HepG2 (cell line): Measurements from ENCODE around the gene NABP2. TPM values are rescaled to one million over a fixed set of nuclear protein-coding genes. Genes with fewer than 3 reads are reported as not detected.

Experiments
- AHR ChIP-seq: IDR thresholded peaks from 2 replicates; pipeline ENCODE4 v1.6.1; 2018; ENCODE audit warnings: missing genetic modification reagents, missing compliant biosample characterization
- ARHGAP35 ChIP-seq: sonication (generic); formaldehyde crosslinking; IDR thresholded peaks from 2 replicates; pipeline ENCODE4 v1.9.0; 2022; ENCODE audit warnings: mild to moderate bottlenecking, inconsistent platforms, moderate library complexity, missing genetic modification reagents, borderline replicate concordance
- CBX5 ChIP-seq: sonication (generic); formaldehyde crosslinking; IDR thresholded peaks from 2 replicates; pipeline ENCODE4 v1.4.0; 2020; ENCODE audit warnings: missing genetic modification reagents, borderline replicate concordance
- CEBPB ChIP-seq: IDR thresholded peaks from 2 replicates; pipeline ENCODE4 v1.6.1; 2011; ENCODE audit warnings: low read depth, low read length, improper control_type of control experiment, borderline replicate concordance
- FOXJ3 ChIP-seq: sonication (generic); formaldehyde crosslinking; IDR thresholded peaks from 2 replicates; pipeline ENCODE4 v1.4.0; 2020; ENCODE audit warnings: missing genetic modification reagents, mild to moderate bottlenecking, borderline replicate concordance
- KAT8 ChIP-seq: IDR thresholded peaks from 2 replicates; pipeline ENCODE4 v1.6.1; 2016; ENCODE audit warnings: missing genetic modification reagents, missing compliant biosample characterization
- KDM1A ChIP-seq: IDR thresholded peaks from 2 replicates; pipeline ENCODE4 v1.6.1; 2016; ENCODE audit warnings: missing compliant biosample characterization
- MLLT10 ChIP-seq: sonication (generic); formaldehyde crosslinking; IDR thresholded peaks from 2 replicates; pipeline ENCODE4 v1.4.0; 2020; ENCODE audit warnings: missing genetic modification reagents
- MTF2 ChIP-seq: sonication (generic); formaldehyde crosslinking; IDR thresholded peaks from 2 replicates; pipeline ENCODE4 v1.5.0; 2020; ENCODE audit warnings: missing genetic modification reagents, borderline replicate concordance
- MXI1 ChIP-seq: IDR thresholded peaks from 3 replicates; pipeline ENCODE4 v1.6.1; 2012; ENCODE audit warnings: low read depth, low read length, inconsistent platforms, borderline replicate concordance
- NCOA1 ChIP-seq: sonication (generic); formaldehyde crosslinking; IDR thresholded peaks from 2 replicates; pipeline ENCODE4 v1.9.0; 2021; ENCODE audit warnings: missing genetic modification reagents
- NR2F6 ChIP-seq, 2 experiments: IDR thresholded peaks; 2 replicates each; pipeline ENCODE4 v1.6.1; 2016; ENCODE audit warnings: antibody characterized with exemption in 1 of 2, mild to moderate bottlenecking in 1 of 2
- POLR2AphosphoS2 ChIP-seq: IDR thresholded peaks from 2 replicates; pipeline ENCODE4 v1.6.1; 2011; ENCODE audit warnings: low read depth, low read length, improper control_type of control experiment
- RBM39 ChIP-seq: fragments of 200-400 bp; formaldehyde crosslinking; IDR thresholded peaks from one replicate; pipeline ENCODE4 v1.6.1; 2018; ENCODE audit warnings: antibody characterized with exemption, mild to moderate bottlenecking, low read depth, low read length; ENCODE audit not compliant: poor library complexity, severe bottlenecking
- RFX3 ChIP-seq: IDR thresholded peaks from 2 replicates; pipeline ENCODE4 v1.6.1; 2016; ENCODE audit warnings: missing biosample characterization, missing genetic modification reagents
- ZNF224 ChIP-seq: sonication (generic); formaldehyde crosslinking; IDR thresholded peaks from 2 replicates; pipeline ENCODE4 v1.5.0; 2020; ENCODE audit warnings: mild to moderate bottlenecking, missing genetic modification reagents
- ZNF430 ChIP-seq: sonication (generic); formaldehyde crosslinking; IDR thresholded peaks from 2 replicates; pipeline ENCODE4 v1.9.0; 2021; ENCODE audit warnings: mild to moderate bottlenecking, missing genetic modification reagents
- ZNF44 ChIP-seq: sonication (generic); formaldehyde crosslinking; IDR thresholded peaks from 2 replicates; pipeline ENCODE4 v1.5.1; 2020; ENCODE audit warnings: mild to moderate bottlenecking, missing genetic modification reagents
- ZNF546 ChIP-seq: sonication (generic); formaldehyde crosslinking; conservative IDR thresholded peaks from 2 replicates; pipeline ENCODE4 v1.8.1; 2023; ENCODE audit warnings: mild to moderate bottlenecking, missing genetic modification reagents
- ZSCAN30 ChIP-seq: sonication (generic); formaldehyde crosslinking; IDR thresholded peaks from 2 replicates; pipeline ENCODE4 v1.5.0; 2020; ENCODE audit warnings: mild to moderate bottlenecking, missing genetic modification reagents
- polyA plus RNA-seq, 8 experiments: library from polyadenylated mRNA; depleted of rRNA in 3 of 8; stranded (reverse) in 7 of 8; unstranded in 1 of 8; fragments of >200 nt; fragmentation: Illumina TruSeq in 4 of 8; extraction: Trizol in 4 of 8; gene quantifications; 2 replicates each; pipeline versions ENCODE4 v1.2.1 to v1.2.3, GENCODE V29; 2011 to 2016; ENCODE audit warnings: low read depth in 4 of 8, missing spikeins in 1 of 8, mixed read lengths in 1 of 8; ENCODE audit not compliant: insufficient read depth in 1 of 8
- total RNA-seq, 5 experiments: library from RNA; depleted of rRNA; stranded (reverse); fragments of >200 nt; fragmentation: Illumina TruSeq; extraction: Trizol; gene quantifications; 2 replicates each; pipeline ENCODE4 v1.2.3, GENCODE V29; 2016; ENCODE audit warnings: low read depth in 1 of 5
- TF ChIP-seq, protein P1 (sequence below), 2 experiments: fragments of 450-650 bp in 1 of 2; sonication (generic) in 1 of 2; formaldehyde crosslinking; IDR thresholded peaks; 2 replicates each; pipeline versions ENCODE4 v1.5.0 to v1.8.0; 2020 to 2022; ENCODE audit warnings: mild to moderate bottlenecking in 1 of 2, missing genetic modification reagents in 1 of 2
- TF ChIP-seq, protein P2 (sequence below): sonication (generic); formaldehyde crosslinking; conservative IDR thresholded peaks from 2 replicates; pipeline ENCODE4 v1.8.0; 2022; ENCODE audit warnings: missing genetic modification reagents
- TF ChIP-seq, protein P3 (sequence below): sonication (generic); formaldehyde crosslinking; IDR thresholded peaks from 2 replicates; pipeline ENCODE4 v1.4.0; 2020; ENCODE audit warnings: missing genetic modification reagents, mild to moderate bottlenecking, borderline replicate concordance
- TF ChIP-seq, protein P4 (sequence below): sonication (generic); formaldehyde crosslinking; IDR thresholded peaks from 2 replicates; pipeline ENCODE4 v1.4.0; 2020; ENCODE audit warnings: missing genetic modification reagents

Gene NABP2
- total and polyA plus RNA-seq, 2 of the 13 experiments (the other 11 are each of a cell fraction or from before 2014, with no cell fraction given), result 33.2 to 35.5 TPM

DNA sequence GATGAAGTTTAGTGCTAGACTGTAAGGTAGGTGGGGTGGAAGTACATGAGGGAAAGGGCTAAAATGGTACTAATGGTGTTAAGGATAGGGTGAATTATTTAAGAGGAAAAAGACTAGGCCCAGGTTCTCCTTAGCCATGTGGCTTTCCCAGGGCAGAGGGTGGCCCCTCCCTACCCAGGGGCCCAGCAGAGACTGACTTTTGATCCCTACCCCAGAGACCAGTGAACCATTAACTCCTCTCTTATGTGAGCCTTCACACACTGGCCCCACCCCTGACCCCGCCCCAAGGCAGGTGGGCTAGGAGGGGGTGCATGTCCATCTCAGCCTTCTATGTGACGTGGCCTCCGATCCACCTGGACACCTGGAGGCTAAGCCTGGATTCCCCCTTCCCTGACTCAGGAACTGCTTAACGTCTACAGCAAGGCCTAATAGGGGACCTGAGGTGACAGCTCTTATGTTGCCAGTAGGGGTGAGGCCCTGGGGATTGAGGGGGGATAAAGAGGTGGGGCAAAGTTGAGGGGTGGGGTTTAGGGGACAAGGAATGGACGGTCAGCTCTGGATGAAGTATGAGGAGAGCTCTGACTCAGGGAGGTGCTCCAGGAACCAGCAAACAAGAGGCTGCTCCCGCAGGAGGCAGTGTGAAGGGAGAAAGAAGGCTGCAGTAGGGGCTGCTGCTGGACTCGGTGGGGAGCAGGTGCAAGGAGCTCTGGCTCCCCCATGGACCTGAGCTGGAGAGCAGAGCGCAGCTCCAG is 6.5 kb downstream of the NABP2 start (continued):
- TF ChIP-seq ARHGAP35 (CRISPR knock-in tag), result no peak
- no peak for TF ChIP-seq AHR
- no peak for TF ChIP-seq ZSCAN30 (CRISPR knock-in tag)
- TF ChIP-seq MLLT10 (CRISPR knock-in tag), result no peak
- no peak for TF ChIP-seq ZNF430 (CRISPR knock-in tag)
- TF ChIP-seq, protein P1, sequence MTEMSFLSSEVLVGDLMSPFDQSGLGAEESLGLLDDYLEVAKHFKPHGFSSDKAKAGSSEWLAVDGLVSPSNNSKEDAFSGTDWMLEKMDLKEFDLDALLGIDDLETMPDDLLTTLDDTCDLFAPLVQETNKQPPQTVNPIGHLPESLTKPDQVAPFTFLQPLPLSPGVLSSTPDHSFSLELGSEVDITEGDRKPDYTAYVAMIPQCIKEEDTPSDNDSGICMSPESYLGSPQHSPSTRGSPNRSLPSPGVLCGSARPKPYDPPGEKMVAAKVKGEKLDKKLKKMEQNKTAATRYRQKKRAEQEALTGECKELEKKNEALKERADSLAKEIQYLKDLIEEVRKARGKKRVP (CRISPR knock-in tag; IDR thresholded peaks at IDR 0.05), result no peak
- TF ChIP-seq ZNF44 (CRISPR knock-in tag), result no peak
- no peak for TF ChIP-seq RFX3 (CRISPR knock-in tag)
- TF ChIP-seq, protein P2, sequence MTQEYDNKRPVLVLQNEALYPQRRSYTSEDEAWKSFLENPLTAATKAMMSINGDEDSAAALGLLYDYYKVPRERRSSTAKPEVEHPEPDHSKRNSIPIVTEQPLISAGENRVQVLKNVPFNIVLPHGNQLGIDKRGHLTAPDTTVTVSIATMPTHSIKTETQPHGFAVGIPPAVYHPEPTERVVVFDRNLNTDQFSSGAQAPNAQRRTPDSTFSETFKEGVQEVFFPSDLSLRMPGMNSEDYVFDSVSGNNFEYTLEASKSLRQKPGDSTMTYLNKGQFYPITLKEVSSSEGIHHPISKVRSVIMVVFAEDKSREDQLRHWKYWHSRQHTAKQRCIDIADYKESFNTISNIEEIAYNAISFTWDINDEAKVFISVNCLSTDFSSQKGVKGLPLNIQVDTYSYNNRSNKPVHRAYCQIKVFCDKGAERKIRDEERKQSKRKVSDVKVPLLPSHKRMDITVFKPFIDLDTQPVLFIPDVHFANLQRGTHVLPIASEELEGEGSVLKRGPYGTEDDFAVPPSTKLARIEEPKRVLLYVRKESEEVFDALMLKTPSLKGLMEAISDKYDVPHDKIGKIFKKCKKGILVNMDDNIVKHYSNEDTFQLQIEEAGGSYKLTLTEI, result no peak
- TF ChIP-seq MXI1, result peak; percentile 85; the same call in 1 of the 3 replicates
- TF ChIP-seq, protein P3, sequence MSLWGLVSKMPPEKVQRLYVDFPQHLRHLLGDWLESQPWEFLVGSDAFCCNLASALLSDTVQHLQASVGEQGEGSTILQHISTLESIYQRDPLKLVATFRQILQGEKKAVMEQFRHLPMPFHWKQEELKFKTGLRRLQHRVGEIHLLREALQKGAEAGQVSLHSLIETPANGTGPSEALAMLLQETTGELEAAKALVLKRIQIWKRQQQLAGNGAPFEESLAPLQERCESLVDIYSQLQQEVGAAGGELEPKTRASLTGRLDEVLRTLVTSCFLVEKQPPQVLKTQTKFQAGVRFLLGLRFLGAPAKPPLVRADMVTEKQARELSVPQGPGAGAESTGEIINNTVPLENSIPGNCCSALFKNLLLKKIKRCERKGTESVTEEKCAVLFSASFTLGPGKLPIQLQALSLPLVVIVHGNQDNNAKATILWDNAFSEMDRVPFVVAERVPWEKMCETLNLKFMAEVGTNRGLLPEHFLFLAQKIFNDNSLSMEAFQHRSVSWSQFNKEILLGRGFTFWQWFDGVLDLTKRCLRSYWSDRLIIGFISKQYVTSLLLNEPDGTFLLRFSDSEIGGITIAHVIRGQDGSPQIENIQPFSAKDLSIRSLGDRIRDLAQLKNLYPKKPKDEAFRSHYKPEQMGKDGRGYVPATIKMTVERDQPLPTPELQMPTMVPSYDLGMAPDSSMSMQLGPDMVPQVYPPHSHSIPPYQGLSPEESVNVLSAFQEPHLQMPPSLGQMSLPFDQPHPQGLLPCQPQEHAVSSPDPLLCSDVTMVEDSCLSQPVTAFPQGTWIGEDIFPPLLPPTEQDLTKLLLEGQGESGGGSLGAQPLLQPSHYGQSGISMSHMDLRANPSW (CRISPR knock-in tag), result no peak
- TF ChIP-seq ZNF224 (CRISPR knock-in tag), result no peak
- no peak for TF ChIP-seq MTF2 (CRISPR knock-in tag)
- peak; percentile 41; the same call in 1 of the 2 replicates for TF ChIP-seq POLR2AphosphoS2
- TF ChIP-seq RBM39, result no peak
- TF ChIP-seq KDM1A (CRISPR knock-in tag), result no peak
- peak; percentile 62; the same call in 1 of the 2 replicates for TF ChIP-seq KAT8 (CRISPR knock-in tag)
- no peak for TF ChIP-seq CEBPB
- TF ChIP-seq NR2F6 (IDR thresholded peaks at IDR 0.05), result peak; percentile 40
- TF ChIP-seq NR2F6 (CRISPR knock-in tag; IDR thresholded peaks at IDR 0.05), result no peak; the same call in 1 of the 2 replicates
- peak; percentile 50; the same call in 1 of the 2 replicates for TF ChIP-seq NCOA1 (CRISPR knock-in tag)
- TF ChIP-seq CBX5 (CRISPR knock-in tag), result no peak
- TF ChIP-seq, protein P4, sequence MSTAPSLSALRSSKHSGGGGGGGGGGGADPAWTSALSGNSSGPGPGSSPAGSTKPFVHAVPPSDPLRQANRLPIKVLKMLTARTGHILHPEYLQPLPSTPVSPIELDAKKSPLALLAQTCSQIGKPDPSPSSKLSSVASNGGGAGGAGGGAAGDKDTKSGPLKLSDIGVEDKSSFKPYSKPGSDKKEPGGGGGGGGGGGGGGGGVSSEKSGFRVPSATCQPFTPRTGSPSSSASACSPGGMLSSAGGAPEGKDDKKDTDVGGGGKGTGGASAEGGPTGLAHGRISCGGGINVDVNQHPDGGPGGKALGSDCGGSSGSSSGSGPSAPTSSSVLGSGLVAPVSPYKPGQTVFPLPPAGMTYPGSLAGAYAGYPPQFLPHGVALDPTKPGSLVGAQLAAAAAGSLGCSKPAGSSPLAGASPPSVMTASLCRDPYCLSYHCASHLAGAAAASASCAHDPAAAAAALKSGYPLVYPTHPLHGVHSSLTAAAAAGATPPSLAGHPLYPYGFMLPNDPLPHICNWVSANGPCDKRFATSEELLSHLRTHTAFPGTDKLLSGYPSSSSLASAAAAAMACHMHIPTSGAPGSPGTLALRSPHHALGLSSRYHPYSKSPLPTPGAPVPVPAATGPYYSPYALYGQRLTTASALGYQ, result no peak
- no peak for TF ChIP-seq ZNF546
- TF ChIP-seq FOXJ3 (CRISPR knock-in tag), result no peak
